Stimulated activated CD4-positive, alpha-beta T cell treated with anti-CD3 and anti-CD28 coated beads, Interleukin-15, amount 100 ng/mL, for 48 hours (primary cell): Measurements from ENCODE around the gene OLA1.

Experiments
- DNase-seq, 2 donors: peaks; one replicate each; pipeline ENCODE4 v3.0.0-alpha.2; 2020; ENCODE audit warnings: low read depth in 2 of 2

Gene OLA1

DNA sequence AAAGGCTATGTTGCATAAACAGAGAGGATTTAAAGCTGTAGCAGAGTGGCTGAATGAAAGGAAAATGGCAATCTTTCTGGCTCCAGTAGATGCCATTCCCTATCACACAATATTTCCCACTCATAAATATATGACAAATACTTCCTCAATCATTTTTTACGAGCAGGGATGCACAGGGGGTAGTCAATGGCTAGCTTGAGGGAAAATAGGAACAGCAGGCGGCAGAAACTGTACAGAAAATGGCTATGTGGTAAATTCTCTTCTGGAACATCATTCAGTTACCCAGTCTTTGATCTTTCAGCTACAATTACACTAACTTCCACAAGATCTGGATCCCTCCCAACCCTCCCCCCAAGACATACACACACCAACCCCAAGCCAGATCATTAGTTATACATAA is 127.2 kb downstream of the OLA1 start:
- DNase-seq, result no peak

- peak; percentile 22 to 26 for DNase-seq
Observed at GRCh38 chr2:174120346-174120745, 128.0 kb downstream of the OLA1 start.

DNA sequence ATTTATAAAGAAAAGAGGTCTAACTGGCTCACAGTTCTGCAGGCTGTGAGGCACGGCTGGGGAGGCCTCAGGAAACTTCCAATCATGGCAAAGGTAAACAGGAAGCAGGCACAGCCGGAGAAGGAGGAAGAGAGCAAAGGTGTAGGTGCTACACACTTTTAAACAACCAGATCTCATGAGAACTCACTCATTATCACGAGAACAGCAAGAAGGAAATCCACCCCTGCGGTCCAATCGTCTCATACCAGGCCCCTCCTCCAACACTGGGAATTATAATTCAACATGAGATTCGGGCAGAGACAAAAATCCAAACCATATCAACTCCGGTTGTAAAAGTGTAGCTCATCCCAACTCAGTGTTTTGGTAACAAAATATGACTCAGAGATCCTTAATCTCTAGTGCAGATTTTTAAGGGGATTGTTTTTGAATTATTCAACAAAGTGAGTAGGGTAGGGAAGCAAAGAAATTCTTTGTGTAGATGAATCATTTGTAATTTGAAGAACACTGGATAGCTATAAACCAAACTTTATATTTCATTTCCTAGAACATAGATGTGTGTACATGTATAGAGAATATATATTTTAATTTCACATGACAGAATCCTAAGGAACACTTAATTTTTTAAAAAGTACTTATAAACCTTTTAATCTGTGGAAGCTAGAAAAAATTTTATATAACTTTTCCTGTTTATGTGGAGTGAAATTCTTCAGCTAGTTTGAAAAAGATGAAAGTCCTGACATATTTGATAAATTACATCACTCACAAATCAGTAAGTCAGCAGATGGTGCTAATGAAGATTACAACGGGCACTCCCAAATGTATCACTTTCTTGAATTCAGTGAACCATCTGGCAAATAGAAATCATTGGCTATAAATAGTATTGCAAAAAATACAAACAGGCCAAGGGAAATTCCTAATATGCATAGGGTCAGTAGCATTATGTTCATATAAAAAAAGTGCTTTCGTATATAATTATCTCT is 130.1 kb downstream of the OLA1 start:
- no peak for DNase-seq

DNA sequence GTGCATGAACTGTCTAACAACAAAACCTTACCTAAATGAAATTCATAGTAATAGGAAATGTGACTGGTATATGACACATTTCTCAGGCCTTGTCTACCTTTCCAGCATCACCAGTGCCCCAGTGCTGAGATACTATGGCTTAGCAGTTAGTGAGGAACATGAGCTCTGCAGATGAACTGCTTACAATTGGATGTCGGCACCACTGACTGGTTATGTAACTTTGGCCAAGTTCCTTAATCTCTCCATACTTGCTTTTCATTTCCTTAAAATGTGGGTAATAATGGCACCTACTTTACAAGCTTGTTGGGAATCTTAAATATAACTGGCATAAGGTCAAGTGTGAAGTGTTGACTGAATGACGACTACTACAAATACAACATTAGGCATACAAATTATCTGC is 136.3 kb downstream of the OLA1 start:
- DNase-seq, result no peak

DNA sequence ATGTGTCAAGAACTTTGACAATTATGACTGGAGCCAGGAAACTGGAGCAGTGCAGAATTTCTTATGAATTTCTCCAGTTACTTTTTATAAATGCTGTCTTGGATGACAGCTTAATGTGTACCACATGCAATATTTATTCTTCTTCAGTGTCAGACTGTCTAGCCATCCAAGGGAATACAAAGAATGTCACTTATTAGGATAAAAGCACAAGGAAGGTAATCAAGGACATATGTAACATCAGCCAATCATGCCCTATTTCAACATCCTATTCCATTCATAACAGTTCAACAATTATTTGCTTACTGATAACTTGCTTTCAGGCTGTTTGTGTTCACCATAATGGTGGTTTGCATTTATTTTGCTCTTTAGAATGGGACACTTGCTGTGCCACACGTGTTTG is 139.8 kb downstream of the OLA1 start:
- no peak for DNase-seq

DNA sequence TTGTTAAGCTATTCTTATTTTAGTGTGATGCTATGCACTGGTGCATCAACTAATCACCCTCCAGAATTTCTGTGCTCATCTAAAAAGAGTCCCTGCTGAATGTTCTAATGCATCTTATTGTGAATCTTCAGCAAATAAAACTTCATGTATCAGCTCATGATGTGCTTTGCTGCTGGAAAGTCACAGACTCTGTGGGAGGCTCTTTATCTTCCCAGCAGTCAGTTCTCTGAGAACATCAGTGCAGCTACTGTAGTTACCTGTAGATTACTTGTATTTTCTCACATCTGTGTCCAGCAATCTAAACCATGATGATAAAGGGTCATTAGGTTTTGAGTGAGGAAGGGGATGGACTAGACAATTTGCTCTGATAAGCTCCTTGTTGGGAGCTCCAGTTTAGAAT is 141.6 kb downstream of the OLA1 start:
- DNase-seq, result no peak

DNA sequence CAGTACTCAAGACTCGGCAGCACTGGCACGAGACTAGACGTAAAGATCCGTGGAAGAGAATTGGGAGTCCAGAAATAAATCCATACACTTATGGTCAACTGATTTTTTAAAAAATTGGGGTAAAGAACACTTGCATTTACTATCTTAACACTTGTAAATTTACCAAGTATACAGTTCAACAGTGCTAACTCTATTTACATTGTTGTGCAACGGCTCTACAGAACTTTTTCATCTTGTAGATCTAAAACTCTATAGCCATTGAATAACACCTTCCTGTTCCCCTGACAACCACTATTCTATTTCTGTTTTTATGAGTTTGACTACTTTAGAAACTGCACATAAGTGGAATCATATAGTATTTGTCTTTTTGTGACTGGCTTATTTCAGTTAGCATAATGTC is 153.8 kb downstream of the OLA1 start:
- no peak for DNase-seq

DNA sequence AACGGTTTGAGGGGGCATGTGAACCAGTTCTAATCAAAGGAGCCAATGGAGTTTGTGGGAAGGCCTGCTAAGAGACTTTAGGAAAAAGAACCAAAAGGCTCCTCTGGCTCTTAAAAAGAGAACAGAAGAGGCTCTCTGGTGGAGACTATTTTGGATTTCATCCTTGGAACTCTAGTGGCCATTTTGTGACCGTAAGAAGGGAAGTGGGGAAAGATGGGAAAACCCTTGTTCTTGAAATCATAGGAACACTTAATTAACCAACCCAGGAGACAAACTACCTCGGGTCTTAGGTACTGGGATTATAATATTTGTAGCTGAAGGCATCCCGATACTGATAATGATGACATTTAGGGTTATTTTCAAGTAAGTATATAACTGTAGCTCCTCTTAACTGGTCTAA is 157.9 kb downstream of the OLA1 start:
- no peak for DNase-seq

DNA sequence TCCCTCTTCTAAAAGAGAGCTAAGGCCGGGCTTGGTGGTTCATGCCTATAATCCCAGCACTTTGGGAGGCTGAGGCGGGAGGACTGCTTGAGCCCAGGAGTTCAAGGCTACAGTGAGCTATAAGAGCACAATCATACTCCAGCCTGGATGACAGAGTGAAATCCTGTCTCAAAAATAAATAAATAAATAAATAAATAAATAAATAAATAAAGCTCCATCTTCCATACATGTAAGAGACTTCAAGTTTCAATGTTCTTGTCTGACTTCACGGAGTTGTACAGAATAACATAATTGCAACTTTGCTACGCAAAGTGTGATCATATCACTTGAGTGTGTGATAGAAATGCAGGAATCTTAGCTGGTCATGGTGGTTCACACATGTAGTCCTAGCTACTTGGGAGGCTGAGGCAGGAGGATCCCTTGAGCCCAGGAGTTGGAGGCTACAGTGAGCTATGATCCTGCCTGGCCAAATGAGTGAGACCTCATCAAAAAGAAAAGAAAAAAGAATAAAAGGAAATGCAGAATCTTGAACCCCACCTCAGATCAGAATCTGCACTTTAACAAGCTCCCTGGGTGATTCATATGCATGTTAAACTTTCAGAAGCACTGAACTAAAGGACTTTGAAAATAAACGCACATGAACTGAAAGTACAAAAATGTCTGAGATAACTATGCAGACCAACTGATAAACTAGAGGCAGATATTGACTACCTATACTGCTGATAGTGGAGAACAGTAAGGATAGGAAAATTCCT is 159.4 kb downstream of the OLA1 start:
- no peak for DNase-seq

GRCh38 chr2:174086708-174087107 is 161.6 kb downstream of the OLA1 start:
- DNase-seq, result no peak

- no peak for DNase-seq
Observed at GRCh38 chr2:174085781-174086180, 162.6 kb downstream of the OLA1 start.

- no peak for DNase-seq
Observed at GRCh38 chr2:174083843-174084458, 164.4 kb downstream of the OLA1 start.

DNA sequence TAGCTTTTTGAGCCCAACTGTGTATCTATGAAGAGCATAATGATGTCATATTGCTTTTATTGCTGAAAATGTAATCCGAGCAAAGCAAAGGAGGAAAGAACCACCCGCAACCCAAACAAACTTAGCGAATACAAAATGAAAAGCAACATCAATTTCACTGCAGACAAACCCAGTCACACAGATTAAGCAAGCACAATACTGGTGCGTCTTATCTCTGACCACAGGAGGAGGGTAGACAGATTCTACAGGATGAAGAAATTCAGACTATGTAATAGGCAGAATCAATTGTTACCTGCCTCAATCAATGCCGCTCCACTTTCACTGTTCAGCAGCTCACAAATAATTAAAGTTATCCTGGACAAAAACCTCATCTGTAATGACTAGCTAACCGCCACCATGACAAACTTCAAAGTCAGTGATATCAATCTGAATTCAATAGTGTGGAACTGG is 167.6 kb downstream of the OLA1 start:
- no peak for DNase-seq

- DNase-seq, result no peak
Observed at GRCh38 chr2:174078275-174078674, 170.1 kb downstream of the OLA1 start.

GRCh38 chr2:174076975-174077374 is 171.4 kb downstream of the OLA1 start:
- no peak for DNase-seq

- no peak for DNase-seq
Observed at GRCh38 chr2:174076040-174076439, 172.3 kb downstream of the OLA1 start.

- no peak for DNase-seq
Observed at GRCh38 chr2:174074831-174075230, 173.5 kb downstream of the OLA1 start.

DNA sequence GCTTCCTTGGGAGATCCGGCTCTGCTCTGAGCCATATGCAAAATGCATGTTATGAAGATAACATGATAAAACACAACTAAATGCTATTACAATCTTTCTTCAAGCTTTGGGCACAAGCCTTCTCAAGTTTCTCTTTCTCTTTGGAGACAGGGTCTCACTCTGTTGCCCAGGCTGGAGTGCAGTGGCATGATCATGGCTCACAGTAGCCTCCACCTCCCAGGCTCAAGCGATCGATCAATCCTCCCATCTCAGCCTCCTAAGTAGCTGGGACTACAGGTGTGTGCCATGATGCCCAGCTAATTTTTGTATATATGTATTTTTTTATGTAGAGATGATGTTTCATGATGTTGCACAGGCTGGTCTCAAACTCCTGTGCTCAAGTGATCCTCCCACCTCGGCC is 175.5 kb downstream of the OLA1 start:
- DNase-seq, result no peak

GRCh38 chr2:174072069-174072468 is 176.3 kb downstream of the OLA1 start:
- no peak for DNase-seq

DNA sequence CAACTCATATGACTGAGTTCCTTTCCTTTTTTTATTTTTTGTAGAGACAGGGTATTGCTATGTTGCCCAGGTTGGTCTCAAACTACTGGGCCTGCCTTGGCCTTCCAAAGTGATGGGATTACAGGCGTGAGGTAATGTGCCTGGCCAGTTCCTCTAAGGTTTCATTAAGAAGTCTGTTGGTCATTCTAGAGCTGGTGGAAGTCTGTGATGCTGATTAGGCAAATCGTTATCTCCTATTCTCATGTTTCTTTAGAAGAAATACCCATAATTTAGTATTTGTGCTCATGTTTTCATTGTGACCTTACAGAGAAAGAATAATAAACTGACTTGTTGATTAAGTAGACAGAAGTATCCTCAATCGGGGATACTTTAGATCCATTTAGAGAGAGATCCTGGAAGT is 177.0 kb downstream of the OLA1 start:
- DNase-seq, result no peak

DNA sequence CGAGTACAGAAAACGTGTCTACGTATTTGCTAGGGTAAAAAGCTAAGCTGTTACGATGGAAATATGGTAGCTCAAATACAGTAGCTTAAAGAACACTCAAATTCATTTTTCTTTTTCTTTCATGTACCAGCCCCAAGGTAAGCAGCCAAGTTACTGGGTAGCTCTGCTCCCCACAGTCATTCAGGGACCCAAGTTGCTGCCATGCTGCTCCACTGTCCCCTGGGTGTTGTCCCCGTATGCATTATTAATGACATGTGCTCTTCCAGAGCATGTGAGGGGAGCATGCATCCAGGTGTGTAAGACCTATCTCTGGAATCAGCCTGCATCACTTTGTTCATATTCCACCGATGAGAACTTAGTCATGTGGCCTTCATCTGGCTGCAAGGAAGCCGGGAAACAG is 178.1 kb downstream of the OLA1 start:
- DNase-seq, result no peak

- no peak for DNase-seq
Observed at GRCh38 chr2:174067815-174068214, 180.5 kb downstream of the OLA1 start.
